ENCODE measurements around the gene SEMA5A. TPM values are rescaled to one million over a fixed set of nuclear protein-coding genes. Genes with fewer than 3 reads are reported as not detected.

SEMA5A gene
- total and polyA plus RNA-seq, 2 of the 8 experiments (the other 6 are each of a cell fraction or from before 2014, with no cell fraction given) = 5.3 to 8.9 TPM

- TF ChIP-seq E2F6 (IDR thresholded peaks at IDR 0.05) = no peak
- no peak for TF ChIP-seq YY1 (IDR thresholded peaks at IDR 0.05; ENCODE audit: low read depth, low read length)
Measured at GRCh38 chr5:9278921-9279603, 266.8 kb downstream of the SEMA5A start (continued).

Measured in H1 (cell line).